Esophagus squamous epithelium (tissue), 5 donors: Measurements from ENCODE around the gene RPH3AL. TPM values are rescaled to one million over a fixed set of nuclear protein-coding genes. Genes with fewer than 3 reads are reported as not detected.

Source experiments
- DNase-seq: peaks from one replicate; lab custom pipeline; 2025; lab: John Stamatoyannopoulos, UW
- H3K27ac ChIP-seq, 4 donors: fragments of 200-600 bp; sonication (generic); one replicate each; pipeline ENCODE4 v1.5.1; 2016 to 2019; ENCODE audit warnings: mild to moderate bottlenecking in 1 of 4
- H3K27me3 ChIP-seq, 4 donors: fragments of 200-600 bp; sonication (generic); 1 replicate in 3 of 4; 2 replicates in 1 of 4; pipeline versions ENCODE4 v1.5.1 to v1.6.0; 2017 to 2021; ENCODE audit warnings: antibody characterized with exemption in 1 of 4
- H3K36me3 ChIP-seq, 3 donors: fragments of 200-600 bp; sonication (generic); one replicate each; pipeline ENCODE4 v1.5.1; 2016 to 2019
- H3K4me1 ChIP-seq, 3 donors: fragments of 200-600 bp; sonication (generic); one replicate each; pipeline ENCODE4 v1.5.1; 2017 to 2019
- H3K4me3 ChIP-seq, 4 donors: fragments of 200-600 bp; sonication (generic); 1 replicate in 3 of 4; 2 replicates in 1 of 4; pipeline ENCODE4 v1.5.1; 2016 to 2019; ENCODE audit warnings: mild to moderate bottlenecking in 2 of 4, moderate library complexity in 1 of 4
- H3K9me3 ChIP-seq, 3 donors: fragments of 200-600 bp; sonication (generic); one replicate each; pipeline ENCODE4 v1.5.1; 2016 to 2019
- POLR2A ChIP-seq, 4 donors: fragments of 450-650 bp; IDR thresholded peaks; one replicate each; pipeline ENCODE4 v1.6.1; 2017; ENCODE audit warnings: antibody characterized with exemption in 4 of 4, mild to moderate bottlenecking in 4 of 4, moderate library complexity in 3 of 4
- WGBS, 2 donors: methylation state at CpG; one replicate each; pipeline ENCODE4 v1.1.5; 2018; 5-methylcytosine and 5-hydroxymethylcytosine counted together
- intact Hi-C: fragments of 100-400 bp; cut with DNase I; formaldehyde crosslinking; loops from one replicate; pipeline ENCODE4 v1.15.0; 2022
- total RNA-seq, 4 donors: library from RNA; depleted of rRNA; stranded (reverse); fragments of >200 nt; gene quantifications; one replicate each; pipeline ENCODE4 v1.1.0, GENCODE V29; 2016
- TF ChIP-seq, protein P1 (sequence below), 6 experiments: fragments of 450-650 bp in 4 of 6; fragments of 200-600 bp in 2 of 6; sonication (generic) in 2 of 6; IDR thresholded peaks; one replicate each; pipeline ENCODE4 v1.5.1; 2016 to 2019; ENCODE audit warnings: antibody characterized with exemption in 6 of 6, mild to moderate bottlenecking in 4 of 6, moderate library complexity in 4 of 6
- donor health status: DM: yes; HTN: yes; CAD: no.

RPH3AL gene
- total RNA-seq, 4 donors from 2014 or later = 5.2 to 18.3 (median 7.5) TPM

DNA sequence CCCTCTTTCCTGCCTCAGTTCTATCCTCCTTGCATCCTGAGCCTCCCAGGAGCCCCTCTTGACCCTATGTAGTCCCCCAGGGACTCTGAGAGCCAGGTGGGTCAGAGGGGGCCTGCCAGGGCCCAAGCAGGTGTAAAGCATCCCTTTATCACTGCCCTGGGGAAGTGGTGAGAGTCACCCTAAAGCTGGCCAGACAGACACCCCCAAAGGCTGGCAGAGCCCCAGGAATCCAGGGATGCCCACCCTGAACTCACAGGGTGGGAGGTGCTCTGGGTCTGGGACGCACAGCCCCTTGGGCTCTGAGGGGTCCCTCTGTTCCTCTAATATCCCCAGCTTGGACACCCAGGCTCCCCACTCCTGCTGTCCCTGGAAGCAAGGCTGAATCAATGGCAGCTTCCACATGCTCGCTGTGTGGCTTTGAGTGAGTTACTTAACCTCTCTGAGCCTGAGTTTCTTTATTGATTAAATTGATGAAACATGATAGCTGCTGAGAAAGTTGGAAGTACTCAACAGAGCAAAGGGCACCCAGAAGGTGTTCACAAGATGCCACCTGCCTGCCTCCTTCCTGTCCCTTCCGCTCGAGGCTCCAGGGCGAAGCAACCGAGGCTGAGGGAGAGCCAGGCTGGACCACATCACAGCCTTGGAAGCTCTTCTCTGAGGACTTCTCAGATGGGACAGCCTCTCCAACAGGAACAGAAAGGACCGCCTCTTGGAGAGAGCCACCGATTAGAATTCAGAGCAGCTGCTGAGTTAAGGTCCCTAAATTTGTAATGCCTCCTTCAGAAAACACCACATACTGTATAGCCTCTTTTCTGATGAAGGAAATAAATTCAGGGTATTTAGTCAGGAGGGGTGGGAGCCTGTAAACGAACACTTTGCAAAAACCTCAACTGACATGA, 104.0 kb downstream of the RPH3AL start:
- no peak for DNase-seq
- Histone ChIP-seq H3K4me1 (no peaks in the 10 kb centered on the region), H3K4me3 (no peak overlapping the region), H3K36me3 (peaks cover 0 to 21% (median 0%) of the 10 kb centered on the region in 3 donors), H3K9me3 (no peaks in the 10 kb centered on the region), H3K27ac (peak overlapping the region in 1 of 4 donors; percentile 1), H3K27me3 (no peaks in the 10 kb centered on the region)
- WGBS, 2 donors = 77 to 85% methylated on average over 3 to 9 of the region's 9 CpGs
- intact Hi-C loops = no loop called here
- no peak for TF ChIP-seq POLR2A (IDR thresholded peaks at IDR 0.05)
- TF ChIP-seq, protein P1, sequence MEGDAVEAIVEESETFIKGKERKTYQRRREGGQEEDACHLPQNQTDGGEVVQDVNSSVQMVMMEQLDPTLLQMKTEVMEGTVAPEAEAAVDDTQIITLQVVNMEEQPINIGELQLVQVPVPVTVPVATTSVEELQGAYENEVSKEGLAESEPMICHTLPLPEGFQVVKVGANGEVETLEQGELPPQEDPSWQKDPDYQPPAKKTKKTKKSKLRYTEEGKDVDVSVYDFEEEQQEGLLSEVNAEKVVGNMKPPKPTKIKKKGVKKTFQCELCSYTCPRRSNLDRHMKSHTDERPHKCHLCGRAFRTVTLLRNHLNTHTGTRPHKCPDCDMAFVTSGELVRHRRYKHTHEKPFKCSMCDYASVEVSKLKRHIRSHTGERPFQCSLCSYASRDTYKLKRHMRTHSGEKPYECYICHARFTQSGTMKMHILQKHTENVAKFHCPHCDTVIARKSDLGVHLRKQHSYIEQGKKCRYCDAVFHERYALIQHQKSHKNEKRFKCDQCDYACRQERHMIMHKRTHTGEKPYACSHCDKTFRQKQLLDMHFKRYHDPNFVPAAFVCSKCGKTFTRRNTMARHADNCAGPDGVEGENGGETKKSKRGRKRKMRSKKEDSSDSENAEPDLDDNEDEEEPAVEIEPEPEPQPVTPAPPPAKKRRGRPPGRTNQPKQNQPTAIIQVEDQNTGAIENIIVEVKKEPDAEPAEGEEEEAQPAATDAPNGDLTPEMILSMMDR (IDR thresholded peaks at IDR 0.05) = no peak

DNA sequence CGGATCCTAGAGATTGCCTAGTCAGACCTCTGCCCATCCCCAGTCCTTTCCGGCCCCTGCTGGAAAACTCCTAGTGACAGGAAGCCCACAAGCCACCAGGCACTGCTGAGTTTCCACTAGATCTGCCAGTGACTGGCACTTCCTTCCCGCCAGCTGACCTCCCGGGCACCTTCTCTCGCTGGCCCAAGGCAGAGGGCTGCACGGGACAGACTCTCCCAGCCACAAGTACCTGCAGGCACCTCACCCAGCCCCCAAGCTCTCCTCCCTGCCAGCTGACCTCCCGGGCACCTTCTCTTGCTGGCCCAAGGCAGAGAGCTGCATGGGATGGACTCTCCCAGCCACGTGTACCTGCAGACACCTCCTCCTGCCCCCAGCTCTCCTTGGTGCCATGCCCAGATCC, 104.8 kb downstream of the RPH3AL start:
- TF ChIP-seq POLR2A (IDR thresholded peaks at IDR 0.05) = no peak
- TF ChIP-seq, protein P1 (IDR thresholded peaks at IDR 0.05) = no peak
- H3K27ac ChIP-seq = peak overlapping the region in 1 of 4 donors; percentile 2

DNA sequence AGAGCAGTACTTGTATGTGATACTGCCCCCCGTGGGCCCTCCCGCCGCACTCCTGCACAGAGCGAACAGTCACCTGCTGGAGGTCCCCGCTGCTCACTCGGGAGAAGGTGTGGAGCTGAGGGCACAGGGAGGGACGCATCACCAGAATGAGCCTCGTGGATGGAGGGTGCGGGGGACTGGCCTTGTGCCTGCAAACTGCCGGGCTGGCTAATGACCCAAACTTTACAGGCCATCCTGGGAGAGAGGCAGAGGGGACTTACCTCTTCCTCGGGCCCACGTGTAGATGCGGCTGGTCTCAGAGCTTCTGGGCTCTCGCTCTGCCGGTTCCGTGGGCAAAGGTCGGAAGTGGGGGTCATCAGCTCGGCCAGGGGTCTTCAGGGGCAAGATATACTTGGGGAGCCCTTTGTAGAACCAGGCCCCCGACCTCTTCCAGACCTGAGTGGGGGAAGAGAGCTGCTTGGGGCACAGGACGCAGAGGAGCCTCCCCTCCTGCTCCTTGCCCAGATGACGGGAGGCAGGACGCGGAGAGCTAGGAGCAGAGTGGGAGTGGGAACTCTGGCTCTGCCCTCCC, 105.7 kb downstream of the RPH3AL start:
- Histone ChIP-seq H3K9me3 (no peaks in the 10 kb centered on the region), H3K4me3 (no peak overlapping the region), H3K4me1 (no peaks in the 10 kb centered on the region), H3K27ac (no peak overlapping the region), H3K36me3 (peaks cover 0 to 21% (median 0%) of the 10 kb centered on the region in 3 donors), H3K27me3 (no peaks in the 10 kb centered on the region)
- 85 to 88% methylated on average over 11 to 14 of the region's 23 CpGs for WGBS, 2 donors
- DNase-seq = no peak
- intact Hi-C loops = no loop called here
- TF ChIP-seq, protein P1 (IDR thresholded peaks at IDR 0.05) = no peak
- no peak for TF ChIP-seq POLR2A (IDR thresholded peaks at IDR 0.05)

More for the DNA sequence above, 104.8 kb downstream of the RPH3AL start:
- no peak for DNase-seq
- Histone ChIP-seq H3K4me1 (no peaks in the 10 kb centered on the region), H3K9me3 (no peaks in the 10 kb centered on the region), H3K27me3 (no peaks in the 10 kb centered on the region), H3K4me3 (no peak overlapping the region), H3K36me3 (peaks cover 0 to 21% (median 0%) of the 10 kb centered on the region in 3 donors)
- intact Hi-C loops = no loop called here
- 57 to 65% methylated on average over 3 to 8 of the region's 8 CpGs for WGBS, 2 donors

DNA sequence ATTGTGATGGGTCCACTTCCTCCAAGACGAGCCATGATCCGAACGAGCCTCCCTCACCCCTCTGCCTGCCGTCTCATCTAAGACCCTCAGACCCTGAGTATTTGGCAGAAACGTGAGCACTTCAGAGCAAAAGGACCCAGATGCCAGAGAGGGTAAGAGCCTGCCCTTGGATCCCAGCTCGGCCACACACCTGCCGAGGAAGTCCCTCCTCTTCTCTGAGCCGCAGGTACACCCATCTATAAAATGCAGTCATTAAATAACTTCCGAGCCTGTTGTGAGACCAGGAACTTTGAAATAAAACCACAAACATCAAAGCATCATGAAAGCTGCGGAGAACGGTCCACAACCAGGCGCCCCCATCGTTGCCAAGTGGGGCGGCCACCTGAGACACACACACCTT, 106.4 kb downstream of the RPH3AL start:
- intact Hi-C loops = no loop called here

More for the DNA sequence above, 106.4 kb downstream of the RPH3AL start:
- Histone ChIP-seq H3K27ac (no peak overlapping the region), H3K4me1 (no peaks in the 10 kb centered on the region), H3K27me3 (no peaks in the 10 kb centered on the region), H3K36me3 (peaks cover 0 to 21% (median 0%) of the 10 kb centered on the region in 3 donors), H3K9me3 (no peaks in the 10 kb centered on the region), H3K4me3 (no peak overlapping the region)
- 92 to 96% methylated on average over 10 to 13 of the region's 14 CpGs for WGBS, 2 donors
- DNase-seq = no peak
- TF ChIP-seq, protein P1 (IDR thresholded peaks at IDR 0.05) = no peak
- no peak for TF ChIP-seq POLR2A (IDR thresholded peaks at IDR 0.05)
